Measurements from ENCODE around the gene TENM3. TPM values are rescaled to one million over a fixed set of nuclear protein-coding genes. Genes with fewer than 3 reads are reported as not detected.

TENM3 gene
- total and polyA plus RNA-seq, 2 donors (not counting 3 experiments of a cell fraction or from before 2014, with no cell fraction given), result 3.2 to 6.2 TPM

- no TSS peak for BruUV-seq (replicated peaks)
- no peaks in the 10 kb centered on the region for H3K4me1 ChIP-seq (ENCODE audit: control insufficient read depth, extremely low read depth, insufficient read depth, low read length)
- ChIA-PET CTCF (no interaction called here), POLR2A (no interaction called here)
- no peak overlapping the region for H3K27ac ChIP-seq (ENCODE audit: insufficient read depth, low read depth, low read length)
- H3K4me3 ChIP-seq (replicated peaks in 1 of 3; ENCODE audit: insufficient read depth in 1 of 3, low read depth in 1 of 3, low read length in 3 of 3), result no peak overlapping the region
- no peak overlapping the region for H3K9ac ChIP-seq (replicated peaks; ENCODE audit: extremely low read depth, insufficient read depth, low read length)
- DNase-seq (ENCODE audit: low read depth, low spot score) (no peak), FAIRE-seq (no peak)
- TF ChIP-seq JUN (IDR thresholded peaks at IDR 0.05; ENCODE audit: borderline replicate concordance, insufficient read depth, insufficient read length, low read depth), result no peak
- no peak for TF ChIP-seq FOS (IDR thresholded peaks at IDR 0.05; ENCODE audit: borderline replicate concordance, insufficient read depth, low read length)
- no peak for TF ChIP-seq MAX (IDR thresholded peaks at IDR 0.05; ENCODE audit: insufficient read depth, insufficient read length)
- no peaks in the 10 kb centered on the region for H3K9me1 ChIP-seq (replicated peaks; ENCODE audit: control insufficient read depth, extremely low read depth, insufficient read depth, low read length)
- H4K20me1 ChIP-seq (replicated peaks; ENCODE audit: control insufficient read depth, extremely low read depth, insufficient read depth, low read length), result no peaks in the 10 kb centered on the region
- H2AFZ ChIP-seq (ENCODE audit: low read depth, low read length), result no peak overlapping the region
- no peaks in the 10 kb centered on the region for H3K27me3 ChIP-seq (ENCODE audit: control insufficient read depth in 2 of 2, insufficient read depth in 2 of 2, low read length in 2 of 2)
- intact Hi-C loops (cut with micrococcal nuclease), result no loop called here
- dilution Hi-C loops (cut with MboI; ENCODE audit: extremely low pct_ligation_motif_present, low sequenced_read_pairs), result no loop called here
- no peaks in the 10 kb centered on the region for H3K79me2 ChIP-seq (ENCODE audit: control insufficient read depth, insufficient read depth, low read length)
- H3K36me3 ChIP-seq (ENCODE audit: control insufficient read depth in 2 of 2, extremely low read depth in 1 of 2, insufficient read depth in 2 of 2, low read length in 2 of 2), result no peaks in the 10 kb centered on the region
- H3K9me3 ChIP-seq (replicated peaks; ENCODE audit: control insufficient read depth, insufficient read depth, low read length), result no peaks in the 10 kb centered on the region
- H3K4me2 ChIP-seq (ENCODE audit: insufficient read depth, low read length), result no peak overlapping the region
Measured at GRCh38 chr4:182416067-182416466, 172.9 kb downstream of the TENM3 start.

GRCh38 chr4:182418054-182418734 is 175.0 kb downstream of the TENM3 start:
- H4K20me1 ChIP-seq (replicated peaks; ENCODE audit: control insufficient read depth, extremely low read depth, insufficient read depth, low read length), result no peaks in the 10 kb centered on the region
- no peak overlapping the region for H3K27ac ChIP-seq (ENCODE audit: insufficient read depth, low read depth, low read length)

More at GRCh38 chr4:182418054-182418734, 175.0 kb downstream of the TENM3 start:
- ChIA-PET CTCF (no interaction called here), POLR2A (no interaction called here)
- H3K4me3 ChIP-seq (replicated peaks in 1 of 3; ENCODE audit: insufficient read depth in 1 of 3, low read depth in 1 of 3, low read length in 3 of 3), result no peak overlapping the region
- H2AFZ ChIP-seq (ENCODE audit: low read depth, low read length), result no peak overlapping the region
- DNase-seq (ENCODE audit: low read depth, low spot score) (no peak), FAIRE-seq (no peak)
- H3K36me3 ChIP-seq (ENCODE audit: control insufficient read depth in 2 of 2, extremely low read depth in 1 of 2, insufficient read depth in 2 of 2, low read length in 2 of 2), result no peaks in the 10 kb centered on the region
- no peaks in the 10 kb centered on the region for H3K4me1 ChIP-seq (ENCODE audit: control insufficient read depth, extremely low read depth, insufficient read depth, low read length)
- no peak overlapping the region for H3K9ac ChIP-seq (replicated peaks; ENCODE audit: extremely low read depth, insufficient read depth, low read length)
- no peaks in the 10 kb centered on the region for H3K79me2 ChIP-seq (ENCODE audit: control insufficient read depth, insufficient read depth, low read length)
- intact Hi-C loops (cut with micrococcal nuclease) (no loop called here), dilution Hi-C loops (cut with MboI; ENCODE audit: extremely low pct_ligation_motif_present, low sequenced_read_pairs) (no loop called here)
- no peaks in the 10 kb centered on the region for H3K27me3 ChIP-seq (ENCODE audit: control insufficient read depth in 2 of 2, insufficient read depth in 2 of 2, low read length in 2 of 2)
- no peaks in the 10 kb centered on the region for H3K9me3 ChIP-seq (replicated peaks; ENCODE audit: control insufficient read depth, insufficient read depth, low read length)
- H3K4me2 ChIP-seq (ENCODE audit: insufficient read depth, low read length), result no peak overlapping the region
- TF ChIP-seq POLR2AphosphoS5 (IDR thresholded peaks at IDR 0.05; ENCODE audit: insufficient read depth, low read depth, low read length) (no peak), POLR2A (IDR thresholded peaks at IDR 0.05; ENCODE audit: low read depth, low read length) (no peak), FOS (IDR thresholded peaks at IDR 0.05; ENCODE audit: borderline replicate concordance, insufficient read depth, low read length) (no peak), JUN (IDR thresholded peaks at IDR 0.05; ENCODE audit: borderline replicate concordance, insufficient read depth, insufficient read length, low read depth) (no peak), MAX (IDR thresholded peaks at IDR 0.05; ENCODE audit: insufficient read depth, insufficient read length) (no peak), GATA2 (IDR thresholded peaks at IDR 0.05; ENCODE audit: insufficient read depth, insufficient read length, low read depth, low read length) (no peak), EZH2 (IDR thresholded peaks at IDR 0.05; ENCODE audit: borderline replicate concordance, low read depth, low read length, severe bottlenecking) (no peak), MYC (IDR thresholded peaks at IDR 0.05; ENCODE audit: low read depth, low read length) (no peak), CTCF (IDR thresholded peaks at IDR 0.05; ENCODE audit: extremely low read depth in 1 of 2, insufficient read depth in 1 of 2, low read depth in 1 of 2, low read length in 2 of 2) (no peak)
- no peaks in the 10 kb centered on the region for H3K9me1 ChIP-seq (replicated peaks; ENCODE audit: control insufficient read depth, extremely low read depth, insufficient read depth, low read length)
- BruUV-seq (replicated peaks), result no TSS peak
